Trophoblast cell (in vitro differentiated cells and primary cell): ENCODE results near the gene SAMD14.

Source experiments
- DNase-seq, 2 donors: peaks; one replicate each; pipeline ENCODE4 v3.0.0-alpha.2; 2016
- H2AFZ ChIP-seq: 2 replicates; pipeline ENCODE4 v1.6.1; 2013; ENCODE audit warnings: low read length, moderate library complexity, mild to moderate bottlenecking; ENCODE audit not compliant: insufficient read depth, poor library complexity
- H2AK5ac ChIP-seq: 2 replicates; pipeline ENCODE4 v1.6.1; 2013; ENCODE audit warnings: mild to moderate bottlenecking, low read length
- H2BK120ac ChIP-seq: 2 replicates; pipeline ENCODE4 v1.6.1; 2013; ENCODE audit warnings: low read length, mild to moderate bottlenecking, moderate library complexity; ENCODE audit not compliant: insufficient read depth, poor library complexity
- H2BK12ac ChIP-seq: 2 replicates; pipeline ENCODE4 v1.6.1; 2013; ENCODE audit warnings: mild to moderate bottlenecking, low read length, moderate library complexity
- H2BK5ac ChIP-seq: 2 replicates; pipeline ENCODE4 v1.6.1; 2013; ENCODE audit warnings: low read length, low read depth, moderate library complexity, mild to moderate bottlenecking; ENCODE audit not compliant: poor library complexity
- H3K14ac ChIP-seq: 2 replicates; pipeline ENCODE4 v1.6.1; 2013; ENCODE audit warnings: mild to moderate bottlenecking, low read length
- H3K18ac ChIP-seq: 2 replicates; pipeline ENCODE4 v1.6.1; 2013; ENCODE audit warnings: mild to moderate bottlenecking, low read length
- H3K23ac ChIP-seq: 2 replicates; pipeline ENCODE4 v1.6.1; 2013; ENCODE audit warnings: low read length
- H3K27ac ChIP-seq: 2 replicates; pipeline ENCODE4 v1.5.1; 2013; ENCODE audit warnings: low read depth, mild to moderate bottlenecking, inconsistent platforms, low read length, moderate library complexity
- H3K27me3 ChIP-seq: 2 replicates; pipeline ENCODE4 v1.6.1; 2013; ENCODE audit warnings: inconsistent platforms, mild to moderate bottlenecking, low read length, moderate library complexity; ENCODE audit not compliant: insufficient read depth
- H3K36me3 ChIP-seq, 2 experiments: 1 replicate in 1 of 2; 2 replicates in 1 of 2; pipeline ENCODE4 v1.6.1; 2013; ENCODE audit warnings: low read length in 2 of 2, mild to moderate bottlenecking in 2 of 2, moderate library complexity in 1 of 2; ENCODE audit not compliant: insufficient read depth in 2 of 2, control insufficient read depth in 1 of 2
- H3K4ac ChIP-seq: 2 replicates; pipeline ENCODE4 v1.6.1; 2013; ENCODE audit warnings: low read depth, mild to moderate bottlenecking, low read length, moderate library complexity
- H3K4me1 ChIP-seq, 2 experiments: 1 replicate in 1 of 2; 2 replicates in 1 of 2; pipeline ENCODE4 v1.6.1; 2013; ENCODE audit warnings: low read length in 2 of 2, mild to moderate bottlenecking in 2 of 2, moderate library complexity in 1 of 2; ENCODE audit not compliant: insufficient read depth in 2 of 2, control insufficient read depth in 1 of 2
- H3K4me2 ChIP-seq: 2 replicates; pipeline ENCODE4 v1.6.1; 2013; ENCODE audit warnings: inconsistent platforms, mild to moderate bottlenecking, low read length, moderate library complexity
- H3K4me3 ChIP-seq: 2 replicates; pipeline ENCODE4 v1.5.1; 2013; ENCODE audit warnings: mild to moderate bottlenecking, low read depth, low read length, inconsistent platforms
- H3K79me1 ChIP-seq: one replicate; pipeline ENCODE4 v1.6.1; 2013; ENCODE audit warnings: low read length
- H3K79me2 ChIP-seq: 2 replicates; pipeline ENCODE4 v1.6.1; 2013; ENCODE audit warnings: low read length, mild to moderate bottlenecking; ENCODE audit not compliant: control insufficient read depth, insufficient read depth, poor library complexity
- H3K9ac ChIP-seq: 2 replicates; pipeline ENCODE4 v1.6.1; 2013; ENCODE audit warnings: mild to moderate bottlenecking, low read length
- H3K9me3 ChIP-seq: 2 replicates; pipeline ENCODE4 v1.6.1; 2013; ENCODE audit warnings: low read depth, mild to moderate bottlenecking, control low read depth, inconsistent platforms, low read length; ENCODE audit not compliant: insufficient read depth
- H4K12ac ChIP-seq: 2 replicates; pipeline ENCODE4 v1.6.1; 2013; ENCODE audit warnings: low read depth, mild to moderate bottlenecking, low read length, moderate library complexity
- H4K8ac ChIP-seq: 2 replicates; pipeline ENCODE4 v1.6.1; 2013; ENCODE audit warnings: low read depth, mild to moderate bottlenecking, low read length, moderate library complexity
- H4K91ac ChIP-seq: one replicate; pipeline ENCODE4 v1.6.1; 2013; ENCODE audit warnings: low read depth, mild to moderate bottlenecking, low read length, moderate library complexity
- WGBS: extraction: QIAGEN DNeasy Blood & Tissue Kit; methylation state at CpG from one replicate; pipeline ENCODE4 v1.1.7; 2013; ENCODE audit warnings: missing lambda C conversion rate; ENCODE audit not compliant: insufficient read length, insufficient coverage; ENCODE audit errors: extremely low coverage; 5-methylcytosine and 5-hydroxymethylcytosine counted together

Gene SAMD14

DNA sequence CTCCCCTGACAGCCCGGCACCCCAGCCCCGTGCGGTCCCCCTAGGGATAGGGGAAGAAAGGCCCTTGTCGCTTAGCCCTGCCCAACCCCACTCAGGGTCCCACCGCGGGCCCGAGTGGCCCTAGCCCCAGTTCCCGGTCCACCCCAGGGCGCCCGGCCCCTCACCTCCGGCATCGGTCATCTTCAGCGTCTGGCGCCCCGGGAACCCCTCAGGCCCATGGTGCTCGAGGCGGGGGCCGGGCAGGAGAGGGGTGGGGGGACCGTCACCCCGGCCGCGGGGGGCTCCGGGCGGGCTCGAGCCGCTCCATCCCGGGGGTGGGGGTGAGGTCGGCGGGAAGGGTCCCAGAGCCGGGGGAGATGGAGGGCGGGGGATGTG lies 620 bp downstream of the SAMD14 start:
- Histone ChIP-seq H4K8ac (peak overlapping the region; percentile 59), H2AK5ac (no peak overlapping the region), H3K27me3 (no peaks in the 10 kb centered on the region), H3K14ac (peak overlapping the region; percentile 69), H3K79me2 (peaks cover 2% of the 10 kb centered on the region), H3K79me1 (peaks cover 14% of the 10 kb centered on the region), H3K4me2 (peak overlapping the region; percentile 64), H3K36me3 (peaks cover 1 to 3% of the 10 kb centered on the region in 2 experiments), H2BK5ac (no peak overlapping the region), H3K23ac (no peak overlapping the region), H3K4me1 (peaks cover 31 to 37% of the 10 kb centered on the region in 2 experiments), H2AFZ (peak overlapping the region; percentile 56), H3K4me3 (peak overlapping the region; percentile 73), H2BK12ac (no peak overlapping the region), H2BK120ac (peak overlapping the region; percentile 65), H4K91ac (peak overlapping the region; percentile 87), H3K18ac (peak overlapping the region; percentile 76), H3K4ac (no peak overlapping the region), H4K12ac (no peak overlapping the region), H3K9me3 (peaks cover 3% of the 10 kb centered on the region), H3K27ac (no peak overlapping the region), H3K9ac (no peak overlapping the region)
- no peak for DNase-seq
- no CpG with 5 or more reads among the region's 31 CpGs for WGBS

DNA sequence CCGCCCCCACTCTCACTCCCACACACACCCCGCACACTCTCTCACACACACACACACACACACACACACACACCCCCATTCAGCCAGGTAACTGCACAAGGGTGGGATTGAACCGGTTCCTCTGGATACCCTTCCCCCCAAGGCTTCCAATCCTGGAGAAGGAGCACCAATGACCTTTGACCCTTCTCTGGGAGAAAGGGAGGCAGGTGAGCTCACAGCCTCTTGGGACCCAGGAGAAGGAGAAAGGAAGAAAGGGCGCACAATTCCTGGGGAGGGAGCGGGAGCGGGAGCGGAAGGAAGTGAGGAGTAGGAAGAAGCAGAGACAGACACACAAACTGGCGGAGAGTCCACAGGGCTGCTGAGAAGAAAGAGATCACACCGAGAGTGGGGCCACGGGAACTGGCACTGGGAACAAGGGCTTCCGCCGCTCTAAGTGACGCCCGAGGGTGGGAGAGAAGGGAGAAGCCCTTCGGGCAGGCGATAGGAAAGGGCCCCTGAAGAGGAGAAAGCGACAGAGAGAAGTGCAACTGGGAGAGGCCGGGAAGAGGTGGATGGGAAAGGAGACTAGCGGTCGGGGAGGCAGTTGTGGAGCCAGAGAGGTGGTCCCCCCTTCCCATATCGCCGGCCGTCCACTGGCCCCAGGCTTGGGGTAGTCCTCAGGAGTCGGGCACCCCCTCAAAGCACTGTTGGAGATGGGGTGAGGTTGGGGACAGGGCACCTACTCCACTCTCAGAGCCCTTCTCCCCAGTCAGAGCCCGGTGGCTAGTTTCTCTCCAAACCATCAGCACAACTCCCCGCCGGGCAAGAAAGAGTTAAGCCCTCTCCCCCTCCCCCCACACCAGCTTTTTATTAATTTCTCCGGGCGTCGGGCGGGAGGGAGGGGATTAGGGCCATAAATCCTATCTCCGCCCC lies 1.3 kb downstream of the SAMD14 start:
- Histone ChIP-seq H2BK12ac (peak overlapping the region; percentile 76), H4K8ac (peak overlapping the region; percentile 52), H2AFZ (peak overlapping the region; percentile 2), H3K27me3 (no peaks in the 10 kb centered on the region), H3K9me3 (peaks cover 3% of the 10 kb centered on the region), H4K12ac (peak overlapping the region; percentile 2), H3K36me3 (no peaks in the 10 kb centered on the region), H3K4me1 (peaks cover 36 to 37% of the 10 kb centered on the region in 2 experiments), H2AK5ac (peak overlapping the region; percentile 17), H3K79me2 (peaks cover 2% of the 10 kb centered on the region), H3K79me1 (peaks cover 15% of the 10 kb centered on the region), H2BK120ac (peak overlapping the region; percentile 83), H3K27ac (peak overlapping the region; percentile 60), H3K9ac (peak overlapping the region; percentile 17), H3K4me3 (peak overlapping the region; percentile 73), H2BK5ac (peak overlapping the region; percentile 15), H4K91ac (peak overlapping the region; percentile 87), H3K4ac (peak overlapping the region; percentile 3), H3K14ac (peak overlapping the region; percentile 43), H3K18ac (peak overlapping the region; percentile 80), H3K4me2 (peak overlapping the region; percentile 64), H3K23ac (no peak overlapping the region)
- no peak for DNase-seq
- no CpG with 5 or more reads among the region's 32 CpGs for WGBS

DNA sequence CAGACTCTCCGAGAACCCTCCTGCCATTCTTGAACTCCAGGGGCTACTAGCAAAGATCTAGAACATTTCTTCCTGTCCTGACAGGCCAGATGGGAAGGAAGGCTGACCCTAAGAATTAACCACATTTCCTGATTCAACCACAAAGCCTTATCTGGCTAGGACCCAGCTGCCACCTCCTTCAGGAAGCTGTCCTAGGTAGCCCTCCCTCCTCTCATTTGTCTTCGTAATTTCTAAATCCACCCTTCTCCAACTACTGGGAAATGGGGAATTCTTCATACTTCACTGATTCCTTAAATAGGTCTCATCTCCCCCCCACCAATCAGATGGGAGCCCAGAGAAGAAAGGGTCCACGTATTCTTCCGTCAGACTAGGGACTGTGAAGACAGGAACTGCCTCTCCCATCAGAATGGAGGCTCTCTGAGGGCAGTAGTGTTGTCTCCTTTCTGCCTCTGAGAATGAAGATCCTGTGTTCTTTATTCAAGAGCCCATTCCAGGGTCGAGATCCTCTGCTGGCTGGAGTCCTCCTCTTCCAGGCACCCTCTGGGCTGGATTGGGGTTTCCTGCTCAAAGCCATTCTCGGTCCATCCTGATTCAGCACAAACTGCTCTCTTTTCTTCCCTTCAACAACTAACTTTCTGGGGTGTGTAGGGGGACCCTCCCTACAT lies 2.1 kb downstream of the SAMD14 start:
- Histone ChIP-seq H2AFZ (no peak overlapping the region), H3K9me3 (peaks cover 3% of the 10 kb centered on the region), H4K8ac (peak overlapping the region; percentile 42), H3K18ac (peak overlapping the region; percentile 72), H4K12ac (no peak overlapping the region), H3K79me1 (peaks cover 20% of the 10 kb centered on the region), H2AK5ac (peak overlapping the region; percentile 32), H2BK12ac (peak overlapping the region; percentile 48), H3K4me1 (peaks cover 36 to 37% of the 10 kb centered on the region in 2 experiments), H3K4me3 (no peak overlapping the region), H3K27ac (peak overlapping the region; percentile 21), H3K9ac (no peak overlapping the region), H2BK5ac (no peak overlapping the region), H3K36me3 (no peaks in the 10 kb centered on the region), H4K91ac (peak overlapping the region; percentile 73), H3K4ac (peak overlapping the region; percentile 50), H3K14ac (peak overlapping the region; percentile 49), H2BK120ac (peak overlapping the region; percentile 57), H3K4me2 (no peak overlapping the region), H3K79me2 (peaks cover 2% of the 10 kb centered on the region), H3K27me3 (no peaks in the 10 kb centered on the region), H3K23ac (no peak overlapping the region)
- no CpG with 5 or more reads among the region's 6 CpGs for WGBS
- no peak for DNase-seq

DNA sequence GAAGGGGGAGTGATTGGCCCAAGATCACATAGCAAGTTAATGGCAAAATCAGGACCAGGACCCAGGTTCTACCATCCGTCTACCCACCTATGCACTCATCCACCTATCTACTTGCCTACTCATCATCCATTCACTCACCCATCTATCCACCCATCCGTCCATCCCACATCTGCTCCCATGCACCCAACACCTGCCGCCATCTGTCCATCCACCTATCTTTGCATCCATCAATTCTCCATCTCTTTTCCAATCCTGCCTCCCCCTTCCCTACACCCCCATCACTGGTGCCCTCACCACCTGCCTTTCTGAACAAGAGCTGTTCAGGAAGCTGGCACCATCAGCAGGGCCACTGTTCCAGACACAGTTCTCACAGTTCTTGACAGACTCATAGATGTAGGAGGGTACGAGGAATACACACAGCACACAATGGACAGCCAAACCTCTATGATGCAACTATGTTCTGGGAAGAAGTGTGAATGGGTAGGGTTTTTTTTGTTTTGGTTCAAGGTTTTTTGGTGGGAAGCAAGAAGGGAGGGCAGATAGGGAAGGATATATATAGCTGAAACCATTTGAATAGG lies 4.5 kb downstream of the SAMD14 start:
- Histone ChIP-seq H3K79me1 (peaks cover 20% of the 10 kb centered on the region), H3K9ac (no peak overlapping the region), H4K91ac (no peak overlapping the region), H4K8ac (no peak overlapping the region), H4K12ac (no peak overlapping the region), H3K4me2 (no peak overlapping the region), H3K4ac (no peak overlapping the region), H3K14ac (no peak overlapping the region), H2AK5ac (no peak overlapping the region), H2BK5ac (no peak overlapping the region), H3K27me3 (no peaks in the 10 kb centered on the region), H3K36me3 (no peaks in the 10 kb centered on the region), H3K23ac (no peak overlapping the region), H2BK12ac (no peak overlapping the region), H3K4me1 (peaks cover 28 to 33% of the 10 kb centered on the region in 2 experiments), H2AFZ (no peak overlapping the region), H3K18ac (no peak overlapping the region), H3K79me2 (peaks cover 2% of the 10 kb centered on the region), H3K4me3 (no peak overlapping the region), H2BK120ac (no peak overlapping the region), H3K27ac (no peak overlapping the region), H3K9me3 (peaks cover 3% of the 10 kb centered on the region)
- DNase-seq, result no peak
- no CpG with 5 or more reads among the region's 4 CpGs for WGBS
